ENCODE measurements around the gene METTL6.

DNA sequence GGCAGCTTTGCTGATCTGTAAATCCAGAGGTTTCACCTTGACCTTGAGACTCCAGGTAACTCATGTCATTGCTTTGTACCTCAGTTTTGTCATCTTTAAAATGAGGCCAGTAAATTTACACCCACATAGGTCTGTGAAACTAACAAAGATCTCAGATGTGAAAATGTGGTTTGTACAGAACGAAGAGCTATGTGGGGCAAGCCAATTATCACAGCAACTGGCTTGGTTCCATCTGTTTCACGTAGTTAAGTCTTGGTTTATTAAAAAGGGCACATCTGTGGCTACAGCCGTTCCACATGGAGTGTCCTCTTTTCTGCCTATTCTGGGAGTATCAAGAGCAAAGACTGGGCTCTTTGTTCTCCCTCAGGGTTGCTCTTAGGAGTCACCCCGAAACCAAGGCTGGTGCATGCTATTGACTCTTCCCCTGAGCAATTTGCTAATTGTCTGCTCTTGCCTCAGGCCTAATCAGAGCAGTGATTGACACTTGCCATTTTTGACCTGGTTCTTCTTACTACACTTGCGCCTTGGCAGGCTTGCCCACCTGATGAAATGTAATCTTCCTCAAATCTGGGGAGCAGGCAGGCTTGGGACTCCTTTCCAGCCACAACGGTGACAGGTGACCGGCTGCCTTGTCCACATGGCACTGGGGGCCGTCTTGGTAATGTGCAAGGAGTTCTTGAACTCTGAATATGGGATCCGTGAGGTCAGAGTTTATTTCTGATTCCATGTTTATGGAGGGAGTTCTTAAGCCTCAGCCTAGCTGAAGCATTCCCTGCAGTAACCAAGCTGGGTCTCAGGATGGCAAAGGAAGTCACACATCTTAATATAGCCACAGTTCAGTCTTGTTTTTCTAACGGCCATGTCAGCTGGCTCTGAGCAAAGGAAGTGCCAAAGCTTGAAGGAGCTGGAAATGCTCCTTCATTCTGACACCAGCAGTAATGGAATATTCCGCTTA is 40.2 kb upstream of the METTL6 start:
- TF ChIP-seq, protein P1, sequence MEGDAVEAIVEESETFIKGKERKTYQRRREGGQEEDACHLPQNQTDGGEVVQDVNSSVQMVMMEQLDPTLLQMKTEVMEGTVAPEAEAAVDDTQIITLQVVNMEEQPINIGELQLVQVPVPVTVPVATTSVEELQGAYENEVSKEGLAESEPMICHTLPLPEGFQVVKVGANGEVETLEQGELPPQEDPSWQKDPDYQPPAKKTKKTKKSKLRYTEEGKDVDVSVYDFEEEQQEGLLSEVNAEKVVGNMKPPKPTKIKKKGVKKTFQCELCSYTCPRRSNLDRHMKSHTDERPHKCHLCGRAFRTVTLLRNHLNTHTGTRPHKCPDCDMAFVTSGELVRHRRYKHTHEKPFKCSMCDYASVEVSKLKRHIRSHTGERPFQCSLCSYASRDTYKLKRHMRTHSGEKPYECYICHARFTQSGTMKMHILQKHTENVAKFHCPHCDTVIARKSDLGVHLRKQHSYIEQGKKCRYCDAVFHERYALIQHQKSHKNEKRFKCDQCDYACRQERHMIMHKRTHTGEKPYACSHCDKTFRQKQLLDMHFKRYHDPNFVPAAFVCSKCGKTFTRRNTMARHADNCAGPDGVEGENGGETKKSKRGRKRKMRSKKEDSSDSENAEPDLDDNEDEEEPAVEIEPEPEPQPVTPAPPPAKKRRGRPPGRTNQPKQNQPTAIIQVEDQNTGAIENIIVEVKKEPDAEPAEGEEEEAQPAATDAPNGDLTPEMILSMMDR (IDR thresholded peaks at IDR 0.05): no peak
- no peak for TF ChIP-seq EP300 (IDR thresholded peaks at IDR 0.05)
